HG03280 (cell line): Measurements from ENCODE around the gene SLC38A10.

Experiments used
- ATAC-seq: cut with Tn5 transposase; IDR thresholded peaks from one replicate; pipeline ENCODE4 v1.9.1; 2021; ENCODE audit warnings: mild to moderate bottlenecking, moderate library complexity; ENCODE audit not compliant: unreplicated experiment

SLC38A10 gene

DNA sequence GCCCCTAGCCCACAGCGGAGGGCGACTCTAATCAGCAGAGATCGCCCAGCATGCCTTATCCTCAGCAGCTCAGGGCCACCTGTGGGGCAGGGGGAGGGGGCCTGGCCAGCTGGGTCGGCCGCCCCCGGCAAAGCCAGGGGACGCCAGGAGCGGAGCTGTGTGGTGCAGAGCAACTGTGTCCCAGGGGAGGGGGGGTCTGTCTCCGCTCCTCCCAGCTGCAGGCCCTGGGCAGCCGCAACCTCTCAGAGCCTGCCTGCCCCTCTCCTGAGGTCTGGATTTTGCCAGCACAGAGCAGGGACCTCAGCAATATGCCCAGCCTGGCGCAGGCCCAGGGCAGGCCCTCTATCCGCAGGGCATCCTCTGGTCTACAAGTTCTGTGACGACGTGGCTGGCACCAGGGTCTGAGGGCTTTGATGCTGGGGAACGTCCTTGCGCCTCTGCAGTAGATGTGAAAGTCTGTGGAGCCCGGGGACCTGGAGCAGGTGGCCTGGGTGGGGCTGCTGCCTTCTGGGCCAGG lies 36.5 kb upstream of the SLC38A10 start:
- ATAC-seq, result no peak

DNA sequence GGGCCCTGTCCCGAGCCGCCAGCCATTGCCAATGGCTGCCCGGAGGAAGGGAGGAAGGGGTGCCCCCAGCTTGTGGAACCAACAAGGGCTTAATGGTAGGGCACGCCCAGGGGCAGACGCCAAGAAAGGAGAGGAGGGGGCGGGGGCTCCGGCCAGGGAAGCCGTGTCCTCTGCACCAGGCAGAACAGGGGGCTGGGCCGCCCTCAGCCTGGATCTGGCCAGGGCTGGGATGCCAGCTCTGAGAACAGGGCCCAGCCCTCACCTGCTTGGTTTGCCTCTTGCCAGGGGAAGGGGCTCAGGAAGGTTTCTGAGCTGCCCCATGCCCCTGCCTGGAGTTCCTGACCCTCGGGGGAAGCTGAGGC lies 35.8 kb upstream of the SLC38A10 start:
- no peak for ATAC-seq

DNA sequence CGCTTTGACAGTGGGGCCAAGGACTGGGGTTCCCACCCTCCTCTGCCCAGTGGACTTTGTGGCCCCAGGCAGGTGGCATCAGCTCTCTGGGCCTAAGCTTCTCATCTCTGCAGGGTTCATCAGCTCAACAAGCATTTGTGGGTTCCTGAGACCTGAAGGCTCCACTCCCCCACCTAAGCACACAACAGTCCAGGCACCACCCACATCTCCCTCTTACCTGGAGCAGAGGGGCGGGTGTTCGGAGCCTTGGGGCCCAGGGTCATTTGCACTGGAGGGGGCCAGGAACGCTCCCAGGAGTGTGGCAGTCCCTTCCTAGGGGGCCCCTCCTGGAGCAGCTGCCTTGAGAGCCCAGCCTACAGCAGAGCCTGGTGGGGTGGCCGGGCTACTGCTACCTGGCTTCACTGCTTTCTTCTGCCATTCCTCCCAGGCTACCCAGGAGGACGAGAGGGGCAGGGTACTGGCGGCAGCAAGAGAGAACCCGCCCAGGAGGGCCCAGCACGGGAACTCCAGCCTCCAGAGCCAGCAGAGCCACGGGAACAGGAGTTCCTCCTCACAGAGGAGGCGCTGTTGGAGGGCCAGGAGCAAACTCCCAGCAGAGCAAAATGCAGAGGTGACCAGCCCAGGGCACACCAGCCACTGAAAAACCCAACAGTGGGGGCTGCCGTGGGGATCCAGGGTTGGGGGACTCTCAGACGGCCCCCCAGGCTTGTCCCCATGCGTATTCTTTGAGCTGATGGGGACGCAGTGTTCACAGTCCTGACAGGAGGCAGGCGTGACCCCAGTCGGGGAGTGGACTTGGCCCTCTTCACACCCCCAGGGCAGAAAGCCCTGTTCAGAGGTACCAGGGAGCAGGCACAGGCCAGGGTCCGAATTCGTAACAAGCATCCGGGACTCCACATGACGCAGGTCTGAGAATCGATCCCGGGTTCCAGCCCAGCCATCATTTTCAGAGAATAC lies 35.1 kb upstream of the SLC38A10 start:
- ATAC-seq, result no peak

DNA sequence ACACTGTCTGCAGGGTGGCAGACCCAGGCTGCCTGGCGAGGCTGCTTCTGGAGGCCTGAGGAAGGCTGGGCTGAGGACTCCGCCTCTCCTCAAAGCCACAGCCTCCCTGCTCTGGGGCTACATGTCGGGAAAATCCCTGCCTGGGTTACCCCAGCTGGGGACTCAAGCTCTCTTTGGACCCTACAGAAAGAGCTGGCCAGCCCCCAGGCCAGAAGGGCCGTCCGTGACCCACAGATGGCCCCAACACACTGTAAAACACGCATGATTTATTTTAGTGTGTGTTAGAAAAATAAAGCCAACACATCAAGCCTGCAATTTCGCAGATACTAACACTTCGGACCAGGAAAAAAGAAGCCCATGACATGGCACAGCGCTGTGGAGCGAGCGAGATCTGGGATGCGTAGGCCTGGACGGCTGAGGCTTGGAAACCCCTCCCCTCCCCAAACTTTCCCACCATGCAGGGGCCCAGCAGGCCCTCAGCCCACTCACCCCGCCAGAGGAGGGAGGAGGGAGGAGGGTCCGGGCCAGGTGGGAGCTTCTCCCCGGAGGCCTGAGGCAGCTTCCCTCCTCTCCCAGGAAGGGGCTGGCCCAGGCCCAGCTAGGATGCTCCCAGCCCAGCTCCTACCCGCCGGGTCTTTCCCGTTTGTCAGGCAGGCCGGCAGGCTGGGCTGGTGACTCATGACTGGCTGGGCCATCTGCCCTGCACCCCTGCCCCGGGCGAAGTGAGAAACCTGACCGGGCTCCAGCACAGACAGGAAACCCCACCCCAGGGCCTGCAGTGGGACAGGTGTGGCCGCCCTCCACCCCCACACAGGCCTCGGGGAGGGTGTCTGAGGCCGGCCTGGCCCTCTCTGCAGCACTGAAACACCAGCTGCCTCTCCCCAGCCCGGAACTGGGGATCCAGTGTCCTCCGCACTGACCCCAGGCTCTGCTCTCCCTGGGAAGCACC lies 34.1 kb upstream of the SLC38A10 start:
- no peak for ATAC-seq

DNA sequence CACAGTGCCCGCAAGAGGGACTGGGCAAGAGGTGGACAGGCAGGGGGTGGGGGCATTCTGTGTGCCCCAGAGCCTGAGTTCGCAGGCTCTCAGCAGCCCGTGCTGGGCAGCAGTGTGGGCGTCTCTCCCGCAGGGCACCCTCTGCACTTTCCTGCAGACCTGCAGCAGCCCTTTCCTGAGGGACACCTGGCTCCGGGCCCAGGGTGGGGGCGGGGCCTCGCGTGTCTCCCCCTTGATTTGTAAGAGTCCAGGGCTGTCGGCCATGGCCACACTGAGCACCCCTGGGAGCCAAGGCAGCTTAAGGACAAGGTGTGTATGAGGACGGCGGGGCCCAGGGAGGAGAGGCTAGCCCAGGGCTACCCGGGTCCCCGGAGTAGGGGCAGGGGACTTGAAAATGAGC lies 33.4 kb upstream of the SLC38A10 start:
- ATAC-seq, result no peak

DNA sequence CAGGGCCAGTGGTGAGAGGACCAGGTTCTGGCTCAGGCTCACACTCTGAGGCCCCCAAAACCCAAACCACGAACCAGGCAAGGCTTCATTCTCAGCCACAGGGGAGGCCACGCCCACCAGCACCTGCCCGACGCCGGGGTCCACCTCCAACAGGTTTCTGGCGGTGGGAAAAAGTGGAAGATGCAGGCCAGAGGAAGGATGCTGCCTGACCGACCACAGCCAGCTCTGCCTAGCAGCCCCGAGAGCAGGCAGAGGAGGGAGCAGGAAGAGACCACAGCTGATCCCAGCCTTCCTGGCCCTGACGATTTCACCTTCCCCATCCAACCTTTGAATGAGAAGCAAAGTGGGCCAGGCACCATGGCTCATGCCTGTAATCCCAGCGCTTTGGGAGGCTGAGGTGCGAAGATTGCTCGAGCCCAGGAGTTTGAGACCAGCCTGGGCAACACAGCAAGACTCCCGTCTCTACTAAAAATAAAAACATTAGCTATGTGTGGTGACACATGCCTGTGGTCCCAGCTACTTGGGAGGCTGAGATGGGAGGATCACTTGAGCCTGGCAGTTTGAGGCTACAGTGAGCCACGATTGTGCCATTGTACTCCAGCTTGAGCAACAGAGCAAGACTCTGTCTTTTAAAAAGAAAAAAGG lies 30.7 kb upstream of the SLC38A10 start:
- ATAC-seq, result no peak

DNA sequence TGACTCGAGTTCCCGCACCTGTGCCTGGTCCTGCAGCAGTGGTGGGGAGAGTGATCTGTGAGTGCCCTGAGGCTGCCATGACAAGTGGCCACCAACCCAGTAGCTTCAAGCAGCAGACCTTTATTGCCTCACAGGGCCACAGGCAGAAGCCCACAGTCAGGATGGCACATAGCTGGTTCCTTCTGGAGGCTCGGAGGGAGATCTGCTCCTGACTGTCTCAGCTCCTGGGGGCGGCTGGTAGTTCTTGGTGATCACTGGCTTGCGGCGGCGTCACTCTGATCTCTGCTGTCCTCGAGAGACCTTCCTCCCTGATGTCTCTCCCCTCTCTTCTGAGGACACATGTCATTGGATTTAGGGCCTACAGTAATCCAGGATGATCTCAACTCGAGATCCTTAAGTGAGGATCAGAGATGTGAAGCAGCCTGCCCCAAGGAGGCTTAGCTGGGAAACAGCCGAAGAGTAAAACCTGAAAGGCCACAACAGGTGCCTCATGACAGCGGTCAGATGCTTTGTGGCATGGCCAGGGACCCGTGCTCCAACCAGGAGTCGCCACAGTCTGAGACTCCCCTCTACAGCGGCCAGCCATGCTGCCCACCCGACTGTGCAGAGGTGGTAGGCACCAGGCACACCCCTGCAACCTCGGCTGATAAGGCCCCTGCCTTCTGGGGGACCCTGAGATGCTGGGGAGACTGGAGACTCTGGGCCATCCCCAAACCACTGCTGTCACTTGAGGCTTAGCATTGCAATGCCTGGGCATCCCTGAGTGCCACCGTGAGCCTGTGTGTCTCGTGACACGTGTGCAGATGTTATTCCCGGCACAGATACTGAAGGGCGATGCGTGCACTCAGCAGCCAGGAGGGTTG lies 30.0 kb upstream of the SLC38A10 start:
- ATAC-seq, result no peak

DNA sequence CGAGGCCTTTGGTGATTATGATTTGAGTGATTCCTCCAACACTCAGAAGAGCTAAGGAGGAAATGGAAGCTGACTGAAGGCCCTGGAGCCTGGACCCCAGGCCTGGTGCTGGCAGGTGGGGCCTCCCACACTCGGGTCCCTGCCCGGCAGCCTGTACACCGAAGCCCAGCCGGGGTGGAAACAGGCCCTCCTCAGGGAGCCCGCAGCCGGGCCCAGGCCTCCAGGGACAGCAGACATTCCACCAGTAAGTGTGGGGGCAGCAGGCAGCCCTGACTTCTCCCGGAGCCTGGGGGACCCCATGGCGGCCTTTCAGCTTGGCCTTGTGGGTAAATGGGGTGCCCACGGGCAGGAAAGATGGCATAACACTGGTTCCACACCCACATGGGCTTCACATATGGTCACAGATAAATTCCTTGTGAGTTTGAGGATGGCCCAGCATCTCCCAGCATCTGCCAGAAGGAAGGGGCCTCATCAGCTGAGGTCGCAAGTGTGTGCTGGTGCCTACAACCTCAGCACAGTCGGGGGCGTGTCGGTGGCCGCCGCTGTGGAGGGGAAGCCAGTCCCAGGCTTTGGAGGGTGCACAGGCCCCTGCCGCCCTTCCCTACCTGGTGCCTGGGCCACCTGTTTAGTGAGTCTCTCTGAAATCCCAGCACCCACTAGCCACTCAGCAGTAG lies 29.2 kb upstream of the SLC38A10 start:
- ATAC-seq, result no peak

DNA sequence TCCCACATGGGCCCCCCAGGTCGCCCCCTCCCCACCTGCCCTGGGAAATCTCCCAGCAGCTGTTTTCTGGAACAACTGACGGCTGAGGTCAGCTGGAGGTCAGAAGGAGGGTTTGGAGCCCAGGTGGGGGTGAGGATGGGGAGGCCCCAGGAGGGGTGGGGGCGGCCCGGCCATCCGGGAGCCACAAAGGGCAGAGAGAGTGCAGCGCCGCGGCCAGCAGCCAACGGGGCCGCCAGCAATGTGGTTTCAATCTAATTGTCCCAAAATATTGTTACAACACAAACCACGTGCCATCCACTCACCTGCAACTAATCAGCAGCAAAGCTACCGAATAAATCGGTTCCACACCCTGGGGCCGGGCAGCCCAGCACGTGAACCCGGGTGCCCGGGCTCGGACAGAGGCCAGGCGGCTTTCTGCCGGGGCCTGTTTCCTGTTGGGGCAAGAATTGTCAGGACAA lies 28.3 kb upstream of the SLC38A10 start:
- ATAC-seq, result no peak

DNA sequence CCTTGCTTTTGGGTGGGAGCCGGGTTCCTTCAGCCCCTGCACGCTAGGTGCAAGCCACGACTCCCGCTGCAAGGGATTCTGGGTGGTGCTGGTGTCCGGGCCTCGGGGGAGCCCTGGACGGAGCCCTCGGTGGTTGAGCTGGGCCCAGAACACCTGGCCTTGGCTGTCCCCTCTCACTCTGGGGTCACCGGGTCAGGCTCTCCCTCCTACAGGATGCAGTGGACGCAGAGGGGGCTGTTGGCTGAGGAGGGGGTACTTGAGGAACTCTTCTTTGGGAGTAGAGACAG lies 27.9 kb upstream of the SLC38A10 start:
- no peak for ATAC-seq

DNA sequence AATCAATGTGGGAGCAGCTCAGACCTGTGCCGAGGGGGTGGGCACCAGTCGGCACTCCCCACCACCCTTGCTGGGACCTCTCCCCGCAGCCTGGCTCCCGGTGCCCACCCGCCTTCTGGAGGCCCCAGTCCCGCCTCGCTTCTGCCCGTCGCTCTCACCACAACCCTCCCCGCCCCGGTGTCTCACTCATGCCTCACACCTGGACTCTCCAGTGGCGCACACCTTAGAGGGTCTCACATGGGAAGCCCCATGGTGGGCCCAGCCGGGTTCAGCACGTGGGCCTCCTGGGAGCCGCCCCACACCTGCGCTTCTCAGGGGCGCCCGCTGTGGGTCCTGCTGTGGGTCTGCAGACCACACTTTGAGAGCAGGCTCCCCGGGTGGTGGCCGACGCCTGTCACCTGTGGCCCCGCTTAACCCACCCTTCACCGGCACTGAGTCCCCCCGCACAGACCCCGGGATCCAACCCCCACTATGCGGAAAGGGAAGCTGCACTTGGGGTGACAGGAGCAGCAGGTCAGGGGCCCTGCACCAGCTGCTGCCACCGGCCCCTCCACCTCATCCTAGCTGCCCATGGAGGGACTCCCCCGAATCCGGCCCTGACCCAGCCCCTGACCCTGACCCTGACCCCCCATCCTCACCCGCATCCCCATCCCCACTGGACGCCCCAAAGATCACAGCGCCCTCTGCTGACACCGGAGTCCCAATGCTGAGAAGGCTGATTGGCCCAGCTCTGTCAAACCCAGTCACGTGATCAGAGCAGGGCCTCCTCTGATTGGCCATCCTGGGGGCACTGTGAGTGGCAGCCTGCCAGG lies 27.4 kb upstream of the SLC38A10 start:
- no peak for ATAC-seq

DNA sequence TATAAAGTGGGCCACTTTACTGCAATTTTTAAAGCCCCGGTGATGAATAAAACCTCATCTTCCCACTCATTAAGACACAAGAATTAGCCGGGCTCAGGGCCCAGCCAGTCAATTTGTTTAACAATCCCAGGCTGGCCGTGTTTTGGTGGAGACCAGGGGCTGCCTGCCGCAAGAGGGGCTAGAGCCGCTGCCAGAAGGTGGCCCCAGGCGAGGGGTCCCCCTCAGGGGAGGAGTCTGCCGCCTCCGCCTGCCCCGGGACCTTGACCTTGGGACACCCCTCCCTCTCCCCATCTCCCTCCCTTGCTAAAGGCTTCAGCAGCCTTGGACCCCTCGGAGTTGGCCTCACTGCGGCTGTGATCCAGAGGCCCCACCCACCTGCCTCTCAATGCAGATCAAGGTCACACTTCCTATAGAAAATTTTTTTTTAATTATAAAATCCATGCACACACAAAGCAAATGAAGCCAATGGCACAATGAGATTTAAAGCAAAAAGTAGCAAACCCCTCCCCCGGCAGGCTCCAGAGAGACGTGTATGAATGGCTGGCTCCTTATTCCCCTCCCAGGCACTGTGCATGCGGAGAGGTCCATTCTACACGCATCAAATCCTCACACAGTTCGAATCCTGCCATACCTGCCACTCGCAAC lies 23.0 kb upstream of the SLC38A10 start:
- ATAC-seq, result no peak

DNA sequence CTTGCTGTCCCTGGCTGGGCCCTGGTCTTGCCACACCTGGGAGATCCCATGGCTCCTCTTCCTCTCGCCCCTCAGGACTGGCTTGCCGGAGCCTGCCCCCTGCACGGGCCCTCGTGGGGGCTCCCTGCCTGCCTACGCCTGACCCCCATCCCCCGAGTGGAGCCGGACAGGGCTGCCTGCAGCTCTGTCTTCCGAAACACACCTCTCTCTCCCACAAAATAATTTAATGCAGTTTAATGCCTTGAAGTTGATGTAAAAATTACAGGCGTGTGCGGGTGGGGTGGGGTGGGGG lies 22.4 kb upstream of the SLC38A10 start:
- no peak for ATAC-seq

DNA sequence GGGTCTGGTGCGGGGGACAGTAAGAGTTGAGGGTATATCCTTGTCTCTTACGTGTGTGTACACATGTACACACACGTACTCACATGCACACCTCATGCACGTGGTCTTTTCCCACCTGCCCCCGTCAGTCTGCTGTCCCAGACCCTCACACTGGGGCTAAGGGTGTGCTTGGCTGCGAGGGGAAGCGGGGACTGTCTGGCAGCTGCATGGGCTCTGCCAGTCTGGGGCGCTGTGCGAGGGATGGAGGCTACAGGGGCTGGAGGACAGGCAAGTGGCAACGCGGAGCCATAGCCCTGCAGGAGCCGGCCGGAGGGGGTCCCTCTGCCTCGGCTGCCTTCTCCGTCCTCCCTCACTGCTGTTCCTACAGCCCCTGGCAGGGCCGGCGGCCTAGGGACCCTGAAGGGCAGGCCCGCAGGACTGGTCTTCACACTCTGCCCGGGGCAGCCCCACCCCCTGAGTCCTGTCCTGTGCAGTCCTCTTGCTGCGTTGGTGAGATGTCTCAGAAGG lies 20.8 kb upstream of the SLC38A10 start:
- no peak for ATAC-seq

DNA sequence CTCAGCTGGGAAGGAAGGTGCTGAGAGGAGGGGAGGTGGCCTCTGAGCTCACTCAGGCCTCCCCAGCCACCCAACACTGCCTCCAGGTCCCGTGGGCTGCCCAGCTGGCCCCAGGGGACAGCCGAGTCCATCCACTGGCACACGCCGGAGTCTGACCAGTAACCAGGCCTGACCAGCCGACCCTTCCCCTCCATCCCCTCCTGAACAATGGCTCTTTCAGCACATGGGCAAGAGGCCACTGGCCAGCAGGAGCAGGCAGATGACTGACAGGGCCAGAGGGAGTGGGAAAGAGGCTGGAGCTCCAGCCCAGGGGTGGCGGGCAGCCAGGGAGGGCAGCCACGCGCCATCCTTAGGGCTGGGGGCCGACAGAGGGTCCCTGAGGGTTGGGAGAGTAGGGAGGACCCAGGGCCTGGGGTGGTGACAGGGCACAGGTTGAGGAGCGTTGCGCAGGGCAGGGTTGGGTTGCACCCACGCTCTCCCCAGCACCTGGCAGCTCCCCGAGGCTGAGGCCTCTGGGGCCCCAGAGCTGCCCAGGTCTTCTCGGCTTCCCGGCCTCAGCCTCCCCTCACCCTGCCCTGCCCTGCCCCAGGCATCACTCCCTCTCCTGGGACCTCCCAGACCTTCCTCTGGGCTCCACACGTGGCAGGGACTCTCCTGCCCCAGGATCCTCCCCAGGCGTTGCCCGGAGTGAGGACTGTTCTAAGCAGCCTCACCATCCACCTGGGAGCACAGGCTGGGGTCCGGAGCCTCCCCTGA lies 20.2 kb upstream of the SLC38A10 start:
- ATAC-seq, result no peak

DNA sequence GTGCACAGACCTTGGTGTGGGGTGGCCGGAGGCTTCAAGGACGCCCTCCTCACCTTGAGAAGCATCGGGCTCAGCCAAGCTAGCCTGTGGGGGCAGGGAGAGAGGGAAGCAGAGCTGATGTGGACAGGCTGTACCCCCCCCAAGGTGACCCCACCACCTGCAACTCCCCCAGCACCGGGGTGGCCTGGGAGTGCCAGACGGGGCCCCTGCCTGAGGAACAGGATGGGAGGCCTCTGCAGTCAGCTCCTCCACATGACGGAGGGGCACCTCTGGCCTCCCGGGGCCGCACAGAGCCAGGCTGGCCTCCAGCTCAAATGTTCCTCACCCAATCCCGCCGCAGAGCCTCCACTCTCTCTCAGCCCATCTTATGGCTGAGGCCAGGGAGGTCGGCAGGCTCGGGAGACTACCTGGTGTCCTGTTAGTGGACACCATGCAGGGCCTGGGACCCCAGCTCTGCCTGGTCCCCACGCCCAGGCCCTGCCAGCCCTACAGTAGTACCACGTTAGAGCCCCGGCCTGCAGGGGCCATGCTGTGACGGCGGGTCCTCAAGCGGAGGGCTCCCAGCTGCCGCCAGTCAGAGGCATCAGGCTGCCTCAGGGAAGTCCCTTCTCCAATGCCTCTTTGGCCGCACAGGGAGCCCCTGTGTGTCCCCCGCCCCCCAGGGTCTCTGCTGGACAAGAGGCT lies 19.4 kb upstream of the SLC38A10 start:
- ATAC-seq, result no peak

DNA sequence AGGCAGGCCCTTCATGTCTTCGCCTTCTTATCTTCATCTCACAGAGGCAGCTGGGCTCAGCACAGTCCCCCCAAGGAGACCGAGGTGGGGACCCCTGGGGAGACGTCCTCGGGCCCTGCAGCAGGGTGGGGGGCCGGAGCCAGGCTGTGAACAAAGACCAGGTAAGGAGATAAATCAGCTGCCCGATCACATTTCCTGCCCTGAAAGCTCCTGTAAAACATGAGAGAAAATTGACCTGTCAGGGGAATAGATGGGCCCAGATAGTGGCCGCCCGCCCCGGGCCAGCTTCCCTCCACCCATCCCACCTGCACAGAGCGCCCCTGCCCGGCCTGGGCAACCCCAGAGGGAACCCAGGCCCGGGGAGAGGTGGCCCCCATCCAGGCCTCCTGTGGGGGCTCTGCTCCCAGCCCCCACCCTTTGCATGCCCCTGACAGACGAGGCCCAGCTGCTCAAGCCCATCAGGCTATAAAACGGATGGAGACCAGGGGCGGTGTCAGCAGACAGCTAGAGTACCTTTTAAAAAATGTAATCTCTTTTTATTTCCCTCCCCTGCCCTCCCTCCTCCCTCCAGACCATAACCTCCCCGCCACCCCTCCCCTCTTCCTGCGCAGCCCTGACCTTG lies 18.8 kb upstream of the SLC38A10 start:
- no peak for ATAC-seq
